ENCODE data around the gene MTFR1L. TPM values are rescaled to one million over a fixed set of nuclear protein-coding genes. Genes with fewer than 3 reads are reported as not detected.
"Not testable (repeated sequence)": the region's sequence is repeated elsewhere in the genome, so short reads cannot be mapped to it uniquely, and the experiment has no call there.

MTFR1L gene
- total RNA-seq, 1 experiment from 2014 or later = 47.5 TPM

DNA sequence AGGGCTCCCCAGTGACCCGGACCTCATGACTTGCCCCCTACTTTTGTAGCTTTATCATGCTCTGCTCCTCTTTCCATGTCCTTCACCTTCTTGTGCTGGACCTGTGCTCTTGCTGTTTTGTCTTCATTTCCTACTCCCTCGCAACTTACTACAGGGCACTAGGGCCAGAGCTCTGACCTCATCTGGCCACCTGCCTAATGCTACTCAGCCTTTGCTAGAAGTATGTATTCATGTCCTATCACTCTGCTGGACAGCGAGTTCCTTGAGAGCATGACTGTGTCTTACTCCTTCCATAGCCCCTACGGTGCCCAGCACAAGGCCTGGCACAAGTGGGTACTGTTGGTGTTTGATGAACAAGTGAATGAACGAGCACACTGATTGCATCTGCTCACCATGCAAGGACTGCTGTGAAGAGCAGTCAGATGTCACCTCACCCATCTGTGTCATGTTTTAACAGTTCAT lies 1.9 kb downstream of the MTFR1L start:
- no peak for DNase-seq (ENCODE audit: low read depth)

DNA sequence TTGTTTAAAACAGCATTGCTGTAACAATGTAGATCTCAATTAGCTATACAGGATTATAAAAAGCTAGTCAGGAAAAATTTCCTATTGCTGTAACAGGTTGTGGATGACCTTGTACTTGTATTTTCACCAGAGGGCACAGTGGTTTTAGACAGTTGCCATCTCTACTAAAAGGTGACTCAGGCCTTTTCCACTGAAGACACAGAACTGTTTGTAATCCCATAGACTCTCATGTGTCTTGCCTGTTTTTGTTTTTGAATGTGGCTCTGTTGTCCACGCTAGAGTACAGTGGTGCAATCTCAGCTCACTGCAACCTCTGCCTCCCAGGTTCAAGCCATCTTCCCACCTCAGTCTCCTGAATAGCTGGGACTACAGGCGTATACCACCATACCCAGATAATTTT lies 5.9 kb downstream of the MTFR1L start:
- no peak for DNase-seq (ENCODE audit: low read depth)

DNA sequence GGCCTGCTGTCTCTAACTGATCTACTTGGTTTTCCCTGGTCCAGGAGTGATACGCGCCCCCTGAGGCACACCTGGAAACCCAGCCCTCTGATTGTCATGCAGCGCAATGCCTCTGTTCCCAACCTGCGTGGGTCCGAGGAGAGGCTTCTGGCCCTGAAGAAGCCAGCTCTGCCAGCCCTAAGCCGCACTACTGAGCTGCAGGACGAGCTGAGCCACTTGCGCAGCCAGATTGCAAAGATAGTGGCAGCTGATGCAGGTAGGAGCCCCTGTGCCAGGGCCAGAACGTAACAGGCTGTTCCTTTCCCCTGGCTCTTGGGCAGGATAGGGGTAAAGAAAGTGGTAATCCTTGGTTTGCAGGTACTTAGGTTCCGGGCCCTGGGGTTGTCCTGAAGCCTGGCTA lies 6.8 kb downstream of the MTFR1L start:
- no peak for DNase-seq (ENCODE audit: low read depth)

DNA sequence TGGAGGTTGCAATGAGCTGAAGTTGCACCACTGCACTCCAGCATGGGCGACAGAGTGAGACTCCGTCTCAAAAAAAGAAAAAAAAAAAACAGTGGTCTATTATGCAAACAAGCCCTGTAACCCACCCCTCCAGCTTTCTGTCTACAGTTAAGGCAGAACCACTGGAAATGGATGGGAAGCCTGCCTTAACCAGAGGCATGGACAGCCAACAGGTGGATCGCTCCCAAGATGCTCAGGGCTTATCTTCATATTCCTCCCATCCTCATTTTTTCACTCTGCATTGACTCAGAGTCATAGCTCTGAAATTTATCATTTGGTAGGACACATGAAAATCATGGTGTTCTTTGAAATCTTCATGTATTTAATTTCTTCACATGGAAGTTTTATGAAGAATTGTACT lies 8.7 kb downstream of the MTFR1L start:
- DNase-seq (ENCODE audit: low read depth) = no peak

DNA sequence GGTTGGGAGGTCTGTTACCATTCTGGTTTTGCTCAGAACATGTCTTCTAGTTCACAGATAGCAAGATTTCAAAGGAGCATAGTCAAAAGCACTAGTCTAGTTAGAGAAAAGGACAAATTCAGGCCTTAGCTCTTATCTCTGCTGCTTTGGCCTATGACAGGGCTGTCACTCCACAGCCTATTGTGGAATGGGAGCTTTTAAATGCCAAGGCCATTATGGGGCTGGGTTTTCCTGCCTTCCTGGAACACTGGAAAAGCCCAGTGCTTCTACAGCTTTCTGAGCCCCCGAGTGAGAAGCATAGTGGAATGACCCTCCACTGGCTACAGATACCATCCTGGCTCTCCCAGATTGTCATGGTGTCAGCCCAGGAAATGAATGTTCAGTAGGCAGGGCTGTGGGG lies 9.3 kb downstream of the MTFR1L start:
- no peak for DNase-seq (ENCODE audit: low read depth)

DNA sequence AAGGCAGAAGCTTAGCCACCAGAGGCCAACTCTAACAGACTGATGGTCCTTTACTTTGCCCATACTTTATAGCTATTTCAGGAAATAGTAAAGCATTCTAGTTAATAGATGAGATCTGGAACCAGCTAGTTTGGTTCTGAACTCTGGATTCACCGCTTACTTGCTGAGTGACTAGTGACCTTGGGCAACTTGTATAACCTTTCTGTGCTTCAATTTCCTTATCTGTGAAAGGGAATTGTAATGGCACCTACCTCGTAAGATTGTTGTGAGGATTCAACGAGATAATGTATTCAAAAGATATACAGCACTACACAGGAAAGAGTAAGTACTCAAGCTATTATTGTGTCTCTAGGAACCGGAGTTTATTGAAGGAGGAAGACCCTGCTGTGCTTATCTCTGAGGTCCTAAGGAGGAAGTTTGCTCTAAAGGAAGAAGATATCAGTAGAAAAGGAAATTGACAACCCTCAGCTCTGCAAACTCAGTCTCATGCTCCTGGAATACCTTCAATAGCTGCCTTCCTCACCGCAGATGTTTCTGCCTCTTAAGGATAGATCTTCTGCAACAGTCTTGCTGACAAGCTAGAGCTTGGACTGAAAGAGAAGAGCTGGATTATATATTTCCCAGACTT lies 11.9 kb downstream of the MTFR1L start:
- no peak for DNase-seq (ENCODE audit: low read depth)

DNA sequence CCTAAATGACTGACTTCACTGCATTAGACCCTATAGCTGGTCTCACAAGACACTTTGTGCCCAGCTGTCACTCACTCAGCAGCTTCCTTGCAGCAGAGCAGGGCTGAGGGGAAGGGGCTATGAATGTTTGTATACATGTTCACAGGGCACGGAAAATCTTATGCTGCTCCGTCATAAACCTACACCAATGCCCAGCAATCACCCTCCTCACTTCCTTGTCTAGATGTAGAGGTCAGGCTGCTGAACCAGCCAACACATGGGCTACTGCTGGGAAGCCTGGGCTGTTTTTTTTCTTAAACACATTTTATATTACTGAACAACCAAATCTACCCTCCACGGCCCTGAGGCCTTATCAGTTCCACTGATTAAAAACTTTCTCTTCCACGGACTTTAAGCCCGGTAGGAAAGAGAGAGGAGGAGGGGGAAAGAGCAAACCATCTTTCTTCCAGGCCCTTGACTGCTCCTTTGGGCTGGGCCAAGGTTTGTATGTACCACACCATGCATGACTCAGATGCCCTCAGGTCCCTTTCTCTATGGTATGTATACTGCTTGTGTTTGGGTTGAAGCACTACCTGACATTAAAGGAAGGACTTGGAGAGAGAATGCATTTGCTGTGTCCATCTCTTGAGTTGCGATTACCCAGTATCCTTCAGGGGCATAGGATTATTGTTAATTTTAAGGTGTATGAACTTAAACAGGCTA lies 12.7 kb downstream of the MTFR1L start:
- DNase-seq (ENCODE audit: low read depth) = no peak

DNA sequence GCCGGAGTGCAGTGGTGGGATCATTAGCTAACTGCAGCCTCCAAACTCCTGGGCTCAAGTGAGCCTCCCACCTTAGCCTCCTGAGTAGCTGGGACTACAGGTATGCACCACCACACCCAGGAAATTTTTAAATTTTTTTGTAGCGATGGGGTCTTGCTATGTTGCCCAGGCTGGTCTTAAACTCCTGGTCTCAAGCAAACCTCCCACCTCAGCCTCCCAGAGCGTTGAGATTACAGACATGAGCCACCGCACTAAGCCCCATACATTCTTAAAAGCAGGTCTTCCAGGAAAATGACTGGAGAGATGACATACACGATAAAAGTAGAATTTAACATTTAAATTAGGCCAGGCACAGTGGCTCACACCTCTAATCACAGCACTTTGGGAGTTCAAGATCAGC lies 13.4 kb downstream of the MTFR1L start:
- no peak for DNase-seq (ENCODE audit: low read depth)

DNA sequence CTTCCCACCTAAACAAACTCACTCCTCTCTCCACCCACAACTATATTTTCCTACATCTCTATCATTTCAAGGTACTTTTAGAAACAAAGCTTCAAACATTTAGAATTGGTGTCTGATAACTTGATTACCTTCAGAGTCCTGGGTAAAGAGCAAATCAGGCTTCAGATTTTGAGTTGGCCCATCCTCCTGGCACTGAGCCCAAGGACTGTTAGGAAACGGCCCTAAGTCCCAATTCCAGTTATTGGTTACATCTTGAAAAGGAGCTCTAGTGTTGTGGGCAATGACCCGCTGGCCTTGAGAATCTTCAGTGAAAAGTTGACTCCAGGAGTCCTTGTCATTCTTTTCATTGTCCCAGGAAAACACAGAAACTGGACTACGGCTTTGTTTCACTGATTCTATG lies 15.1 kb downstream of the MTFR1L start:
- no peak for DNase-seq (ENCODE audit: low read depth)

DNA sequence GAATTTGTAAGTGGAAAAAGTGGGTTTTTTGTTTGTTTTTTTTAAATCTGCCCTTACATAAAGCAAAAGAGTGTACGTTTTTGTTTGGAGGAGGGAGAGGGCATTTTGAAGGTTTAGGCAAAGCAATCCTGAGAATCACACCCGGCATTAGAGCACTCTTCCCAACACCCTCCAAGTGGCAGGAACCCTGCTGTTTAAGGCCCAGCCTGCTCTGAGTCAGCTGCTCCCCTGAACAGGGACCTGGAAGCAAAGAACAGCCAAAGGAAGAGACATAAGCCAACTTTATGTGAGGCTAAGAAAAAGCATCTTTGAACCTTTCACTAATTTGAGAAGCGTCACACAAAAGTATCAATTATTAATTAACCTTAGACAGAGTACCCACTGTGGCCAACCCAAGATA lies 16.9 kb downstream of the MTFR1L start:
- DNase-seq (ENCODE audit: low read depth) = no peak

DNA sequence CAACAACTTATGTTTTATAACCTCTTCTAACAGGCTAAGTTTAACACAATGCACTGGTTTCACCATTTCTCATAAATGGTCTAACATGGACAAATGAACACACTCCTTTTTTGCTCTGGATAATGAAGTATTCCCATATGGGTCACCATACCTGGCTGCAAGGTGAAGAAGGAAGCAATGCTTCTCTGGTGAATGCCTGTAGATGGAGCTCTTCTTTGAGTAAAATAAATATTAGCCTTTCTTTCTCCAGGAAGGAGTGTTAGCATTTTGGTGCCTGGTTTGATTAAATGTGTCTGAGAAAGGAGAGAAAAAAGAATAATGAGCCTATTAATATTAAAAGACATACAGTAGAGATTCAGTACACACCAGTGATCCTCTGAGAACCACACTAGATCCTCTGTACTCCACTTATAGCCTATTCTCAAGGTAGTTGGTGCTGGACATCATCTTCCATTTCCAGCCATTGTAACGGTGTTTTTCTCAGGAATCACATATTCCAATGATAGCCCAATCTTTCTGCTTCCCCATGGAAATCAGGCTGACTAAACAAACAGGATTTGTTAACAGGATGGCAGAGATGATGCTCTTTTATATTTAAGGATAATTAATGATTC lies 17.6 kb downstream of the MTFR1L start:
- no peak for DNase-seq (ENCODE audit: low read depth)

DNA sequence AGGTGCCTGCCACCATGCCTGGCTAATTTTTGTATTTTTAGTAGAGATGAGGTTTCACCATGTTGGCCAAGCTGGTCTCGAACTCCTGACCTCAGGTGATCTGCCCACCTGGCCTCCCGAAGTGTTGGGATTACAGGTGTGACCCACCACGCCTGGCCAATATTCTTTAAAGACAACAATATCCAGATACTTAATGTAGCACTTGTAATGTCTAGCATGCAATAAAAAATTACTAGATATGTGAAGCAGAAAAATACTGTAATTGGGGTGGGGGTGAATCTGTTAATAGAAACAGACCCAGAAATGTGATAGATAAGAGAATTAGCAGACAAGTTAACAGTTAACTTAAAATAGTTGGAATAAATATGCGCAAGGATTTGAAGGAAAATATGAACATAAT lies 20.1 kb downstream of the MTFR1L start:
- DNase-seq (ENCODE audit: low read depth) = not testable (repeated sequence)

DNA sequence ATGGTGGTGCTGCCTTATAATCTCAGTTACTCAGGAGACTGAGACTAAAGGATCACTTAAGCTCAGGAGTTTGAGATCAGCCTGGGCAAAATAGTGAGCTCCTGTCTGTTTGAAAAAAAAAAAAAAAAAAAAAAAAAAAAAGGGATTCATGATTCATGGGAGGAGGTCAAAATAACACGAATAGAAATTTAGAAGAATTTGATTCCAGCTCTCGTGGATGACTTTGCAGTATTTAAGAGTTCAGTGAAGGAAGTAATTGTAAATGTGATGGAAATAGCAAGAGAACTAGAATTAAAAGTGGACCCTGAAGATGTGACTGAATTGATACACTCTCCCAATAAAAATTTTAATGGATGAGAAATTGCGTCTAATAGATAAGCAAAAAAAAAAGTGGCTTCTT lies 23.7 kb downstream of the MTFR1L start:
- no peak for DNase-seq (ENCODE audit: low read depth)

DNA sequence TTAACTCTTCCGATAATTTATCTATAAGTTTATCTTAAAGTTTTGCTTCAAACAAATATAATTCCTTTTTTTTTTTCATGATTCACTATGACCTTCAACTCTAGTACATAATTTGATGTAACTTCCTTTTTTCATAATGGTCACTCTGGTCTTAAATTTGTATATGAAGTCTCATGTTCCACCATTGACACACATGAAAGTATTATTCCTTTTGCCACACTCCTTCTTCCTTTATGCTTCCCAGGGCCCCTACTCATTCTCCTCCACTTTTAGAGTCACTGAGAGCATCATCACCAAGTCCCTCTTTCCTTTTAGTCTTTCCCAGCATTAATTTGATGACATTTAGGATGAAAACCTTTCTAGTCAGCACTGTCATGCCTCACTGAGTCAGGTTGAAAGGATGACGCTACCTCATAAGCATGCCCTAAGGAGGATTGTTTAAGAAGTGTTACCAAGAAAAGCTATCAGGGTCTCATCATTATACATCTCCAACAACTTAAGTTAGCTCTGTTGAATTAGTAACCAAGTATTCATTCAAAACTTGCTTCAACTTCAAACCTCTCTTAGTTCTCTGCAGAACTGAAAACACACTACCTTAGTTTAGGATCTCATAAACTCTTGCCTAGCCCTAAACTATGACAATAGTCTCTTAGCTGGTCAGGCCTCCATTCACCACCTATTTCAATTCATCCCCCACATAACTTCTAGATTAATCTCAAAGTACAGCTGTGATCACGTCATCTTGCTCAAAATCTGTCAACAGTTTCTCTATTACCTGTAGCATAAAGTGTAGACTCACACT lies 25.0 kb downstream of the MTFR1L start:
- DNase-seq (ENCODE audit: low read depth) = no peak

DNA sequence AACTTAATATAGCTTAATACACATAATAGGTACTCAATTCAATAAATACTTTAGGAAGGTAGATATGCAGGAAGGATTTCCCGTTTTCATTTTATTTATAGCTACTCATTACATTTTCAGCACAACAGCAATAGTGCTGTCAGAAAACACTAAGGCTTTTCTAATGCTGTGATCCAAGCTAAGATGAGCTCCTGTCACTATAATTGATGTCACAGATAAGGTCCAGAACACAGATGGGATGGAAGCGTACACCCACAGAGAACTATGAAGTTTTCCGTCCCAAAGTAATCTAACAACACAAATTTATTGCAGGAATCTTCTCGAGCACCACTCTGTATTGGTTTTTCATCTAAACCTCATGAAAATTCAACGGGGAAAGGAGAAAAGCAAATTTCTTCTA lies 25.9 kb downstream of the MTFR1L start:
- DNase-seq (ENCODE audit: low read depth) = no peak

DNA sequence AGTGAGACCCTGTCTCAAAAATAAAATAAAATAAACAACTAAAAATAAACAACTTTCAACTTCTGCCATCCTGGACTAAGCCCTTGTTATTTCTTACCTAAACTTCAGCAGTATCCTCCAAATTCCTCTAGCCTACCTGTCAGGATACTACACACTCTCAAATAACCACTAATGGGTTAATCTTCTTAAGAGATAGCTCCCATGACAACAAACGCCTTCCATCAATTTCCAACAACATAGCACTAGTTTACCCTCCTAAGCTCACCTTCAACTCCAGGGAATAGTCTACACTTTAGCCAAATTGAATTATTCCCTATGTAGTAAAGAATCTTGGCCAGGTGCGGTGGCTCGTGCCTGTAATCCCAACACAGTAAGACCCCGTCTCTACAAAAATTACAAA lies 28.2 kb downstream of the MTFR1L start:
- no peak for DNase-seq (ENCODE audit: low read depth)

DNA sequence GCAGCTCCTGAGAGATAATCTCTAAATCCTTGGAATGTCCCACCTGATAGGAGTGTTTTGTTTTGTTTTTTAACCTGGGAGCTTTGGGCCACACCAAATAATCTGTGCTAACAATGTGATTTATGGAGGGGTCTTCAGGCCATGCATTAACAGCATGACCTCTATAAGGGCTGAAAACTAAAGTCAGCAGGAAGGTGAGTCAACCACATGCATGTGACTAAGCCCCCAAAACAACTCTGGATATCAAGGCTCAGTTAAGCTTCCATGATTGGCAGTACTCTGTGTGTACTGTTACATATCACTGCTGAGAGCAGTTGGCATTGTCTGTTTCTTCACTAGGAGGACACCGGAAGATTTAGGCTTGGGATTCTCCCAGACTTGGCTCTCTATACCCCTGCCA lies 28.8 kb downstream of the MTFR1L start:
- peak; percentile 57 for DNase-seq (ENCODE audit: low read depth)

DNA sequence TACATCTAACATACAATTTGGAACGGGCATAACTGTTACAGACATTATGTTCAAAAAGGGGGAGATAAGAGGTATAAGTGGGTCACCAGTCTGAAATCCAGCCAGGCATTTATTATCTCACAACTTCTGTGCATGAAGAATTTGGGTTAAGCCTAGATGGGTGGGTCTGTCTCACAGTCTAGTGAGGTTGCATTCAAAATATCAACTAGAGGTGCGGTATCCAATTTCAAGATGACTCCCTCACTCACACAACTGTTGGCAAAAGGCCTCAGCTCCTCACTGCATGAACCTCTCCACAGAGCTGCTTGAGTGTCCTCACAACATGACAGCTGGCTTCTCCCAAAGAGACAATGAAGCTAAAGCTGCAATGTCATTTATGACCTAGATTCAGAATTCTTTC lies 34.8 kb downstream of the MTFR1L start:
- no peak for DNase-seq (ENCODE audit: low read depth)

DNA sequence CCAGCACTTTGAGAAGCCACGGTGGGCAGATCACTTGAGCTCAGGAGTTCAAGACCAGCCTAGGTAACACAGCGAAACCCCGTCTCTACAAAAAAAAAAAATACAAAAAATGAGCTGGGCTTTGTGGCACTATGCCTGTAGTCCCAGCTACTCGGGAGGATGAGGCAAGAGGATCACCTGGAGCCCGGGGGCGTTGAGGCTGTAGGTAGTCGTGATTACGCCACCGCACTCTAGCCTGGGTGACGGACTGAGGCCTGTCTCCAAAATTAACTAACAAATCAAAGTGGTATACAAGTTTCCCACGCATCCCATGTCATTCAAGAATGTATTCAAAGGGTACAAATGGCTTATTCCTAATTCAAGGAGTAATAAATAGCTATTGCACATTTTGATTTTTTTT lies 37.1 kb downstream of the MTFR1L start:
- no peak for DNase-seq (ENCODE audit: low read depth)

DNA sequence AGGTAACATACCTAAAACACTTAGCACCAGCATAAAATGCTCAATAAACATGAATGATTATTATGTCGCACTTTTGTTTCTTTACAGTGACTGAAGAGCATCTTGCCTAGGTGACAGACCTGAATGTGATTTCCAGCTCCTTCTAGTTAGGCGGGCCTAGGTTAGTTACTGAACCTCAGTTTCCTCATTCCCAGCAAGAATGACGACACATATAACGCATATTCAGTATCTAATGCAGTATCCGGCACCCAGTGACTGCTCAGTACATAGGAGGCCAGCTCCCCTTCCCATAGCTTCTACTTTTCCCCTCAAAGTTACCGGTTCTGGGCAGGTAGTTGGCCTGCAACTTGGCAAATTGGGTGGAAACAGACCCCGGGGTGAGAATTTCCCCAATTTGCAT lies 38.7 kb downstream of the MTFR1L start:
- DNase-seq (ENCODE audit: low read depth) = no peak

DNA sequence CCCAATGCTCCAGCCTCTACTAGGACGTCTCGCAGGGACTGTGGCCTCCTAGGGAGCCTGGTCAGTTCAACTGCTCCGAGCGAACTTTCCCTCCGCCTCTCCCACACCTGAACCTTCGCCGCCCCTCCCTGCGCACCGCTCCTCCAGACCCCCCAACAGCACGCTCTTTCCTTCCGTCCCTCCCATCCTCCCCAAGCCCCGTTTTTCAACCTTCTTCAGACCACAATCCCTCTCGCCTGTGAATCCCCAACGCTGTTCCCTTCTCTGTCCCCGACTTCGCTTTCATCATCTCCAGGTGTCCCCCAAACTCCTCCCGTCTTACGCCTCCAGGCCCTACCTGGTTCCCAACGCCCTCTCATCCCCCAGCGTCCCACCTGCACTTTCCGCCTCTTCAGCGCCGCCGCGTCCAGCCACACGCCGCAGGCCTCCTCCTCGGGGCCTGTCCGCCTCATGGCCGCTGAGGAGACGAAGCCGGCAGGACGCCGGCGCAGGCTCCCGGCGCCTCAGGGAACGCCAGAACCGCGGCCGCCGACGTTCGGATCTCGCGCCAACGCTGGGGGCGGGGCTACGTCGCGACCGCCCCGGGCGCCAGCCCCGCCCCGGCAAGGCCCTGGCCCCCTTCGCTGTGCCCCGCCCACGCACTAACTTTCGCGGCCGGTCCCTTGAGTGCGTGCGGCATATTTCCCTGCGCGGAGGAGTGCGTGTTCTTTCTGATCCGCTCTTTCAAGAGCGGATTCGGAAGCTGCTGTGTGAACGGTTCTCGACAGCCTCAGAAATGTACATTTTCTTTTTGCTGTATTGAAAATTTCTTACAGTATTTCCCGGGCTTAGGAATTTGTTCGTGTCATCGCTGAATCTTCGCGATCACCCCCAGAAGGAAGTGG lies 39.4 kb downstream of the MTFR1L start, which contains the start of gene AUNIP:
Gene AUNIP (minus strand): TSS at position 552 of the 884 bp plus-strand sequence. CDS start 100 bp downstream, at position 452.
- peak; percentile 86 for DNase-seq (ENCODE audit: low read depth)
